HG02763 (cell line): ENCODE results near the gene CHTF8.
A peak's percentile ranks its signal among the peaks of the same experiment; 100 is the strongest.
"Not testable (repeated sequence)": the region's sequence is repeated elsewhere in the genome, so short reads cannot be mapped to it uniquely, and the experiment has no call there.

Experiments
- ATAC-seq: cut with Tn5 transposase; IDR thresholded peaks from one replicate; pipeline ENCODE4 v1.9.1; 2021; ENCODE audit warnings: mild to moderate bottlenecking, moderate library complexity; ENCODE audit not compliant: unreplicated experiment

The CHTF8 gene

GRCh38 chr16:69132424-69133252 lies at the start of gene CHTF8, which contains the start of gene UTP4:
TSS of gene CHTF8 (minus strand) at chr16:69132588. CDS start at chr16:69121458, 11,130 bp downstream.
TSS of gene UTP4 (plus strand) at chr16:69132649. CDS start at chr16:69133460, 811 bp downstream.
- ATAC-seq = peak; percentile 90

GRCh38 chr16:69180011-69180338 lies 47.6 kb upstream of the CHTF8 start:
- no peak for ATAC-seq

DNA sequence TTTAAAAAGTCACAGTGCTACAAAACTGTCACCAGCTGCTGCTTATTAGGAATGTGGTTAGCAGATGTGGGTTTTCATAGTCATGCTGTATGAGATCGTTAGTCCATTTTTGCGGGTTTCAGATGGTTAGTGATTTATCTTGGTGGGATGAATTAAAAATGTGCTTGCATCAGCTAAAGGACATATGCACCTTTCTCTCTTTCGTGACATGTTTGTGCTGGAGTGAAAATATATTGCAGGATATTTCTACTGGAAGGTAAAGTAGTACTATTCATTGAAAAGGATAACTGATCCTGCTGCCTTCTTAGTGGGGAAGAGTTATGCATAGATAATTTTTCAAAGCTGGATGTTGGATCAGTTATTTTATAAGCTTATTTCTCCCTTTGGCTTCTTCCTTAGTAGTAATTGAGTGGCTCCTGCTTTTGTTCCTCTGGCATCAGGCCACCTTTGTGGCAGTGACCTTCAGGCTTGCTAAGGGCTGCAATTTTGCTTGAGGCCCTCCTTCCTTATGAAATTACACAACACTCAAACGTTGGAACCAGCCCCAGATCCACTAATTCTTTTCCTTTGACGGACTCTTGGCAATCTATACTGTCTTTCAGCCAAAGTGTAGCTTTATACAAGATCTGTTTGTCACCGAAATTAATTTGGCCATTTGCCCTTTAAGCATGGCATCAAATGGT lies 47.1 kb upstream of the CHTF8 start:
- no peak for ATAC-seq

- ATAC-seq = no peak
These were observed 43.8 kb upstream of the CHTF8 start for GRCh38 chr16:69176033-69176800.

DNA sequence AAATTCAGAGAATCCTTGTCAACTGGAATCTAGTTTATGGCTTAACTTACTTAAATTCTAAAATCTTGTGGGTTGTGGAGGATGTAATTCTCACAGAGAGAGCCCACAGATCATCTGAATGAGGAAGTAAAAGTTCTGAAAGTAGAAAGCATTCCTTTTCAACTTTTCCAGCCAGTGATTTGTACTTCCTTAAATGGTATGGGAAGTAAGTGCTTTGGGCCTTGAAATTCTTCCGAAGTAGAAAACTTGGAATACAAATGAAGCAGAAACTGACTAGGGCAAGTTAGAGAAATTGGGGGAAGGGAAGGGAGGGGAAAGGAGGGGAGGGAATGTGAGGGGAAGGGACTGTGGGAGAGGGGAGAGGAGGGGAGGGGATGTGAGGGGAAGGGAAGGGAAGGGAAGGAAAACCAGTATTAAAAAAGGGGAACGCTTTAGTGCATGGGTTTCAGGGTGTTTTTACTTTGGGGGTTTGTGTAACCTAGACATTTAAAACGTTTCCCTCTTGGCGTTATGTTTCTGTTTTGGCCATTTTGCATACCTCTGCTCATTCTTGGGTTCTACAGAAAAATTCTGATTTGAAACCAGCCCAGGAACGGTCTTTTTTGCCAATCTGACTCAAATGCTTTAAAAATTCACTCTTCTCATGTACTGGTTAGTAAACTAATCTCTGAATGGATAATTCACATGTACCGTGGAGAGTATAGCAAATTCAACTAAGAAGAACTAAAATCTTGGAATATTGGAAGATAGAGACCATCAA lies 39.1 kb upstream of the CHTF8 start:
- ATAC-seq = no peak

DNA sequence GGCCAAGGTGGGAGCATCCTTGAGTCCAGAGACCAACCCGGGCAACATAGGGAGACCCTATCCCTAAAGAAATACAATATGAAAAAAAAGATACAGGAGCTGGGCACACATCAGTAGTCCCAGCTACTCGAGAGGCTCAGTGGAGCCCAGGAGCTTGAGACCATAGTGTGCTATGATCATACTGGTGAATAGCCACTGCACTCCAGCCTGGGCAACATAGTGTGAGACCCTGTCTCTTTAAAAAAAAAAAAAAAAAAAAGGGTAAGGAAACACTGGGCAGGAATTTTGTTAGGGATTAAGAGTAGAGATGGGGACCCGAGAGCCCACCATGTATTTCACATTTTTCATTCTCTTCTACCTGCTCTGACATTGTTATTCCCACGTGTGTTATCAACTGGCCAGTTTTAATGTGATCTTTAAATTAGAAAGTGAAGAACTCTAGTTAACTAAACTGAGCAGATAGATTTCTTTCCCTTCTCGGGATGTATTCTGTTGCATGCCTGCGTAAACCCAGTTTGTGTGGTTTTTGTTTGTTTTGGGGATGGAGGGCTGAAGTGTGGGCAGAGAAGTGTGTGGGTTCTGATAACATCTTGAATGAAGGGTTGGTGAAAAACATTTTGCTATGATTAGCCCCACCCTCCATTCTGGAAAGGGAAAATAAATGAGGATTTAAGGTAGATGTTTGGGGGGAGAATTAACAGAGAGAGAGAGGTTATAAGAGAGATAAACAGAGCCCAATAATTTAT lies 37.4 kb upstream of the CHTF8 start:
- ATAC-seq = no peak

DNA sequence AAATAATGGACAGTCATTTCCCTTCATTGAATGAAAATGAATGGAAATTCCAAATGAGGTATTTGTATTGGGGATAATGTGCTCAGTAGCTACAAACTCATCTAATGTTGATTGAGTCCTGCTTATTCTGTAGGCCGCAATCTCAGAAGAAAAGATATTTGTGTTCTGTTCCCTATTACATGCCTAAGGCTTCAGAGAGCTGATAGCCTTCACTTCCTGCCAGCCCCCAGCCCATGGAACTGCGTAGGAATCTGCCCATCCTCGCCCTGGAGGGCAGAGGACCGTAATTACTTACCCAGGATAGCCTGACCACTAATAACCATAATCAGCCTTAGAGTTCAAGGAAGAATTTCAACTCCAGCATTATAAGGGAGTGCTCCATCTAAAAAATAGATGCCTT lies 36.7 kb upstream of the CHTF8 start:
- ATAC-seq = no peak

DNA sequence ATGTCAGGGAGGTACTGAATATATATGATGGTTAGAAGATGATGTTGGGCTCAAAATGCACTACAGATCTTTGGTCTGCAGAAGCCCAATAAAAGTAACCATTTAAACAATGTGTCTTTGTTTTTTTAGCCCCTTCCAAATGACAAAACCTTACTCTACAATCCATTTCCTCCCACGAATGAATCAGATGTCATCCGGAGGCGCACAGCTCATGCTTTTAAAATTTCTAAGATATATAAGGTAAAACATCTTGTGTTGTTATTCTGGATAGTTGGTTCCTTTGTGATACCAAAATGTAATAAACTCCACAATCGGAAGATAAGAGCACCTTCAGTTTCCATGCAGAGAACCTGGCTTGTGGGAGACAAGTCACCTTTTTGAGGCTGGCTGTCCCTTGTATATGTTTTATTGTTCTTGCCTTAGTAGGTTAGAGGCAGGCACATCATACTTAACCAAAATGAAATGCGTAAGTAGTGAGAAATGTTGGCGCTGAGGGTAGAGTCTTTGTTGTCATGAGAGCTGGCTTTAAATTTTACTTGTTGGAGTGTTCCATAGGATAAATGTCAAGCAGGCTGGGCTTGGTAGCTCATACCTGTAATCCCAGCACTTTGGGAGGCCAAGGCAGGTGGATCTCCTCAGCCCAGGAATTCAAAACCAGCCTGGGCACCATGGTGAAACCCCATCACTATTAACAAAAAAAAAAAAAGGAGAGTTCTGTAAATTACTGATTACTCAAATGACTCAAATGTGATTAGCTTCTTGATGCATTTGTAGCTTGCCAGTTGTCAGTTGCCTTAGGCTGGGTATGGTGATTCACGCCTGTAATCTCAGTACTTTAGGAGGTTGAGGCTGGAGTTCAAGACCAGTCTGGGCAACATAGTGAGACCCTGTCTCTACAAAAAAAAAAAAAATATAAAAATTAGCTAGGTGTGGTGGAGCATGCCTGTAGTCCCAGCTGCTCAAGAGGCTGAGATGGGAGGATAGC lies 34.9 kb upstream of the CHTF8 start:
- no peak for ATAC-seq

DNA sequence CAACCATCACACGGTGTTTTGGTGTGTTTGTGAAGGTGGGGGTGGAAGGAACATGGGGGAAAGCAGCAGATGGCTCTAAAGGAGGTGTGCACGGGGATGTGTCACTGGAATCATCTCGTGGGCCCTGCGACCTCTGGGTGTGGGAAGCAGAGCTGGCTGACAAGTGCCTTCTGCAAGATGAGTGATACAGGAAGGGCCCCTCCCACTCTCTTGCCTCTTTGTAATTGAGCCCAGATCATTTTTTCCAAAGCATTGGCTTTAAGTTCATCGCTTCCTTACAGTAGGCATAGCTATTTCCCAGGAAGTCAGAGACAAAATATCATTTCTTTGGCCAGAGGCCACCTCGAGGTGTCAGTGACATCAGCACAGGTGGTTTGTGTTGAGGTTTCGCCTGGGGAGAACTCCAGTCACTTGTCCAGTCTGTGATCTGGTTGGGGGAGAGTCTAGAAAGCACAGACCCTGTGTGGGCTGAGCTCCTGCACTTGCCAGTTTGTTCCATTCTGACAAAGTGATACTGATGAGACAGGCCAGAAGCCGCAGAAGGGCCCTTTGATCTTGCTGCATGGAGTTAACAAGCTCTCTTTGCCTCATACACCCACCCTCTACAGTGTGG lies 33.9 kb upstream of the CHTF8 start:
- ATAC-seq = no peak

DNA sequence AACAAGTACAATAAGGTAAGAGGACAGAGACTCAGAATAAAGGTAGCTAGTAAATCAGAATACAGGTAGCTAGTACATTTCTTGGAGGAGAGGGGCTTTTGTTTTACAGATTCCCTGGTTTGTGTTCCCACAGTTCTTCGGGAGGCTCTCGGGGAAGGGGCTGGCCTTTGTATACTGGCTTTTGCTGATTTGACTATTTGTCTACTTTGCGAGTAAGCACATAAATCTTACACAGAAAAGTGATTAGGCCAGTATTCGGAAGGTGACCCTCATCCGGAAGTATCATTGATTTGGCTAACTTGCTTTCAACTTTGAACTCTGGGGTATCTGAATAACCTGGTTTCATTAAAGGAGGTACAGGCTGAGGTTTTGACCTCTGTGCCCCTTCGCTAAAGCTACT lies 33.2 kb upstream of the CHTF8 start:
- no peak for ATAC-seq

DNA sequence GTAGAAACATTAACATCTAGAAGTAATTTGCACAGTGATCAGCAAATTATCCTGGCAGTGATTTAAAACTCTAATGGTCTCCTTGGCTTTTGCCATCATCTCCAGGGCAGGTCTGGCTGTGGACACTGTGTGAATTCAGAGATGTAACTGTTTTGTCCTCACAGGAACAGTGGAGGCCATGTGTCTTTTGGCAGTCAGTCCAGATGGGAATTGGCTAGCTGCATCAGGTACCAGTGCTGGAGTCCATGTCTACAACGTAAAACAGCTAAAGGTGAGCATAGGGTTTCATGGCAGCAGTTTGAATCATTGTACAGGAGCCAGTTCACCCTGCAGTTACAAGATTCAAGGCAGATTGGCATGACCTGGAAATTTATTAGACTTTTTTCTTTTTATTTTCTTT lies 27.8 kb upstream of the CHTF8 start:
- no peak for ATAC-seq

DNA sequence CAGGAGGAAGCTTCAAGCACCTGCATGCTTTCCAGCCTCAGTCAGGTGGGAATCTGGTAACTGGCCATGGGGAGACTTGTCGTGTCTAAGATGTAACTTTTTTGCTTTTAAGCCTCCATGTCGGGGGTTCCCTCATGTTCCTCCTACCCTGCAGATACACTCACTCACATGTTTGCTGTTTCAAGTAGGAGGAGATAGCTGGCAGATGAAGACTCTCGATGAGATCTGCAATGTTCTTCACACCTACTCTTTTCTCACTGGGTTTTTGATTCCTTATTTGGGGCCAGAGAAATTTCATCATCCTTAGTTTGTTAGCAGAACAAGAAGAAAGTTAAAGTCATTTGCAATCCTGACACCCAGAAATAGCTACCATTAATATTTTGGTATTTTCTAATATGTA lies 24.8 kb upstream of the CHTF8 start:
- ATAC-seq = no peak

DNA sequence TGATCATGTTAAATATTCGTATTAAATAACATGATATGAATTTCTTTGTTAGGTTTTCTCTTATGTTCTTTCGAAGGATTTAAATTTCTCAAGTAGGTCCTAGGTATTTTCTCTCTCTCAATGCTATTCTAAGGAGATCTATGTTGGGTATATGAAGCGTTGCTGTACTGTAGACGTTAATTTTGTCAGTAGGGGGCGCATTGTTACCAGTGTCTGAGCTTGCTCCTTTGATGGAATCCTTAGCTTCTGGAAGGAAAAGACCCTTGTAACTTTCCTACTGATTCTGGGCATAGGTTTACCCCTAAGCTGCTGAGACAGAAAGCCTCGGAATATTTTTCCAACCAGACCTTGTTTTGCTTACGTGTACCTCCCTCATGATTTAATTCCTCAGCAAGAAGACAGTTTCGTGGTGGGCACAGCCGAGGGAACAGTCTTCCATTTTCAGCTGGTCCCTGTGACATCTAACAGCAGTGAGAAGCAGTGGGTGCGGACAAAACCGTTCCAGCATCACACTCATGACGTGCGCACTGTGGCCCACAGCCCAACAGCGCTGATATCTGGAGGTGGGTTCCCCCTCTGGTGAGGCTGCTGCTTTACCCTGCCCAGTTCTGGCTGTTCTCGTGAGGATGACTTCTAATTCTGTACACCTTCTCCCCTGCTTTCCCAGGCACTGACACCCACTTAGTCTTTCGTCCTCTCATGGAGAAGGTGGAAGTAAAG lies 17.9 kb upstream of the CHTF8 start:
- no peak for ATAC-seq

GRCh38 chr16:69149621-69150020 lies 17.2 kb upstream of the CHTF8 start:
- ATAC-seq = not testable (repeated sequence)

DNA sequence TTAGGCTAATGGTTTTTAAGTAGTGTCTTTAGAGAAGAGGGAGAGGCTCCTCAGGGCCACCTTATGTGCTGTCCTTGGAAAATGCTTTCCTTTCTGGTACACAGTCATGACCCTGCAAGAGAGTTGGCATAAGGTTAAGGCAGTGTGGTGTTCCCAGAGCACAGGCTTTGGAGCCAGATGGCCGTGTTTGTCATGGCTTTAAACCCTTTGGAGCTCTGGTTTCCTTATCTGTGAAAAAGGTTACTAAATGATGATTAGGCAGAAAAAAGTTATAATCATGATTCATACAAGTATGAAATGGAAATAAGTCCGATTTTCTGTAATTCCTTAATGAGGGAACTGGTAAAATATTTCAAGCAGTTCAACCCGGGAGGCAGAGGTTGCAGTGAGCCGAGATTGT lies 13.3 kb upstream of the CHTF8 start:
- no peak for ATAC-seq

DNA sequence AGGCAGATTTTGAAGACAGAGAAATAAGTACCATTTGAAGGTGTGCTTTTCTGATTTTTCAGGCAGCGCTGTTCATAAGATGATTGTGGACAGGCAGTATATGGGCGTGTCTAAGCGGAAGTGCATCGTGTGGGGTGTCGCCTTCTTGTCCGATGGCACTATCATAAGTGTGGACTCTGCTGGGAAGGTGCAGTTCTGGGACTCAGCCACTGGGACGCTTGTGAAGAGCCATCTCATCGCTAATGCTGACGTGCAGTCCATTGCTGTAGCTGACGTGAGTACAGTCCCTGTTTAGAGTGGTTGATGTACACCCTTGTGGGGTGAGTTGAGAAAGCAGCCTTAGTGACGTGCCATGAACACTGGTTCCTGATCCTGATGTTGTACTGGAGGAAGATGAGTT lies 10.7 kb upstream of the CHTF8 start:
- ATAC-seq = no peak

GRCh38 chr16:69141936-69142335 lies 9.5 kb upstream of the CHTF8 start:
- ATAC-seq = no peak

GRCh38 chr16:69141014-69141413 lies 8.6 kb upstream of the CHTF8 start:
- no peak for ATAC-seq
